Prostate gland (tissue), 2 donors: ENCODE results near the gene PCDHGA8.
"Not testable (repeated sequence)": the region's sequence is repeated elsewhere in the genome, so short reads cannot be mapped to it uniquely, and the experiment has no call there.

Experiments
- CTCF ChIP-seq, 4 experiments: fragments of 200-600 bp in 2 of 4; fragments of 450-650 bp in 2 of 4; sonication (generic) in 2 of 4; IDR thresholded peaks; 1 replicate in 3 of 4; 2 replicates in 1 of 4; pipeline ENCODE4 v1.5.1; 2016 to 2019; ENCODE audit warnings: antibody characterized with exemption in 4 of 4, mild to moderate bottlenecking in 2 of 4, moderate library complexity in 2 of 4
- POLR2A ChIP-seq: fragments of 450-650 bp; IDR thresholded peaks from one replicate; pipeline ENCODE4 v1.6.1; 2016; ENCODE audit warnings: antibody characterized with exemption, mild to moderate bottlenecking
- POLR2AphosphoS5 ChIP-seq: sonication (generic); formaldehyde crosslinking; IDR thresholded peaks from one replicate; pipeline ENCODE4 v1.6.1; 2017; ENCODE audit warnings: antibody characterized with exemption

- not testable (repeated sequence) for TF ChIP-seq POLR2A; CTCF (IDR thresholded peaks at IDR 0.05); POLR2AphosphoS5
These were observed 39.9 kb downstream of the PCDHGA8 start for GRCh38 chr5:141432308-141432707.
